ENCODE data around the gene IL1R2.
A peak's percentile ranks its signal among the peaks of the same experiment; 100 is the strongest.

The IL1R2 gene

DNA sequence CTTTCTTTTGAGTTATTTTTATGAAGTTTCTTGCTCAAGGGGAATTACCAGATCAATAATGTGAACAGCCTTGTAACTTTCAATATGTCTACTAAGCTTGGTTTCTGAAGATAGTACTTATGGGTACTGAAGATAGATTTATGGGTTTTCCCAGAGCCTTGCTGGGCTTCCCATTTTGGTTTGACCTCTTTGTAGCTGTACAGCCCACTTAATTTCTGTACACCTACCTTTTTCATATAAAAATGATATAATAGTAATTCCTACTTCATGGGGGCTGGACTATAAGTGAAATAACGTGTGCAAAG, 22.2 kb downstream of the IL1R2 start:
- no peak overlapping the region for H3K27ac ChIP-seq
- DNase-seq (ENCODE audit: low read depth, low spot score), result no peak

DNA sequence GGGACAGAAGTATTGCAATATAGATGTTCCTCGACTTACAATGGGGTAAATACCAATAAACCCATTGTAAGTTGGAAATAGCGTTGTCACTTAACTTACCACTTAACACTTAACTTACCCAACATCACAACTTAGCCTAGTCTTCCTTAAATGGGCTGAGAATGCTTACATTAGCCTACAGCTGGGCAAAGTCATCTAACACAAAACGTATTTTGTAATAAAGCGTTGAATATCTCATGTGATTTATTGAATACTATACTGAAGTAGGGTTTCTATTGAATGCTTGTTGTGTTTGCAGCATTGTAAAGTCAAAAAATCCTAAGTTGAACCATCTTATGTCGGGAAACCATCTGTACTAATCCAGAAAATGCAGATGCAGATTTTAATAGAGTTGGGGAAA, 23.6 kb downstream of the IL1R2 start:
- no peak overlapping the region for H3K27ac ChIP-seq
- DNase-seq (ENCODE audit: low read depth, low spot score), result no peak

DNA sequence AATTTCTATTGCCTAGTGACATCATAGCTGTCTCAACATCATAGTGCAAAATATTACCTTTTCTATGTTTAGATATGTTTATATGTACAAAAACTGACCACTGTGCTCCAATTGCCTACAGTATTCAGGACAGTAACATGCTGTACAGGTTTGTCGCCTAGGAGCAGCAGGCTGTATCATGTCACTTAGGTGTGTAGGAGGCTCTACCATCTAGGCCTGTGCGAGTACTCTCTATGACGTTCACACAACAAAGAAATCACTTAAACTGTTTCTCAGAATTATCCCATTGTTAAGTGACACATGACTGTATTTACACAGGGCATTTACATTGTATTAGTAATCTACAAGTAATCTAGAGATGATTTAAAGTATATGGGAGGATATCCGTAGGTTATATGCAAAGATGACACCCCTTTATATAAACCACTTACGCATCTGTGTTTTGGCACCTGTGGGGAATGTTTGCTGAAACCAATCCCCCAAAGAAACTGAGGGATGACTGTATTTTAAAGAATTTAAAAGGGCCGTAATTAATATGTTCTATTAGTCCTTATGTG, 24.7 kb downstream of the IL1R2 start:
- DNase-seq (ENCODE audit: low read depth, low spot score), result no peak
- H3K27ac ChIP-seq, result peak overlapping the region; percentile 79

- DNase-seq (ENCODE audit: low read depth, low spot score), result no peak
- H3K27ac ChIP-seq, result no peak overlapping the region
Observed at GRCh38 chr2:102018823-102019445, 27.2 kb downstream of the IL1R2 start.

- H3K27ac ChIP-seq, result no peak overlapping the region
- no peak for DNase-seq (ENCODE audit: low read depth, low spot score)
Observed at GRCh38 chr2:102020596-102021170, 28.9 kb downstream of the IL1R2 start.

DNA sequence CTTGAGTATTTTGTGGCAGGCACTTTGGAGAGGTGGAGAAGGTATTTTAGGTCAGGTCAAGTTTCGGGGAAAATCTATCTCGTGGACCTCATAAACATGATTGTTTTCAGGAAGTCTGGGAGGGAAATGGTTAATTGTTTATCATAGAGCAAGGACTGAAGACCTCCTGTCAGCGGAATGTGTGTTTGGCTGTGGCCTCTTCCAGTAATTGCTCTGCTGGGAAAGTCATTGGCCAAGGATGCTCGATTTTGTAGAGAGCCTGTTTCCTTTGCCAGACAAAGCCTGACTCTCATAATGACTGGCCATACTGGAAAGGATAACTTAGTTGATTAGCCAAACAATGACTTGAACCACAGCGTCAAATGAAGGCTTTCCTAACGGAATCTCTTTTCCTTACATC, 30.0 kb downstream of the IL1R2 start:
- no peak overlapping the region for H3K27ac ChIP-seq
- DNase-seq (ENCODE audit: low read depth, low spot score), result no peak

GRCh38 chr2:102022884-102023539, 31.3 kb downstream of the IL1R2 start:
- no peak for DNase-seq (ENCODE audit: low read depth, low spot score)
- no peak overlapping the region for H3K27ac ChIP-seq

GRCh38 chr2:102024410-102024809, 32.6 kb downstream of the IL1R2 start:
- no peak overlapping the region for H3K27ac ChIP-seq
- no peak for DNase-seq (ENCODE audit: low read depth, low spot score)

DNA sequence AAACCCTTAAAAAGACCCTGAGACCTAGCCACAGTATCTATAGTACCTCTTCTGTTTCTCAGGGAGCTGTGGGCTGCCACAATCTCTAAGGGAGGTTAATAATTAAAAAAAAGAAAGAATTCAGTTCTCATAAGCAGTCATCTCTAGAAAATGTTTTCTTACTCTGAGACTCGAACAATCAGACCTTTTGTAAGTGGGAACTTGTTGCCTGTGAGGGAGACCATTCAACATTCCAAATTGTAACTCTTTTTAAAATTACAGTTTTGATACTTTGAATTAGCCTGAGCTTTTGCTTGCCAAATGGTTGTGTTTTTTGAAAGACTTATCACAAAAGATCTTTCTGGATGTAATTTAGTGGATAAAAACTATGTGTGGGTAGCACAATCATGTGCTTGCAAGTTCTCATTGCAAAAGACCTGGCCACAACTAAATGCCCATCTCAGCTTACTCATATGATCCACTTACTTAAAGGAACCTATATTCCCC, 33.3 kb downstream of the IL1R2 start:
- no peak for DNase-seq (ENCODE audit: low read depth, low spot score)
- H3K27ac ChIP-seq, result no peak overlapping the region

- no peak for DNase-seq (ENCODE audit: low read depth, low spot score)
- H3K27ac ChIP-seq, result no peak overlapping the region
Observed at GRCh38 chr2:102025583-102026267, 34.0 kb downstream of the IL1R2 start.

- no peak for DNase-seq (ENCODE audit: low read depth, low spot score)
- H3K27ac ChIP-seq, result peak overlapping the region; percentile 25
Observed at GRCh38 chr2:102027036-102027980, 35.5 kb downstream of the IL1R2 start.

- H3K27ac ChIP-seq, result no peak overlapping the region
- no peak for DNase-seq (ENCODE audit: low read depth, low spot score)
Observed at GRCh38 chr2:102028470-102028869, 36.7 kb downstream of the IL1R2 start.

DNA sequence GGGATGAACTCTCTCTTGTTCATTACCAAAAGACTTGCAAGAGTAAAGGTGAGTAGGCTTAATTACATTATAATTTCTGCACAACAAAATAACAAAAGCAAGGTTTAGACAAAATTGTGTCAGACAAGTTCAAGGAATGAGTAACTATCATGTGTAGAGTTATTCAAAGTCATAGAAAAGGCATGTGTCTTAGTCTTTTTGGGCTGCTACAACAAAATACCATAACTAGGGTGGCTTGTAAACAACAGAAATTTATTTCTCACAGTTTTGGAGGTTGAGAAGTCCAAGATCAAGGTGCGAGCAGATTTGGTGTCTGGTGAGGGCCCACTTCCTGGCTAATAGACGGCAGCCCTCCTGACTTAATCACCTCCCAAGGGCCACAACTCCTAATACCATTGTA, 37.6 kb downstream of the IL1R2 start:
- H3K27ac ChIP-seq, result no peak overlapping the region
- no peak for DNase-seq (ENCODE audit: low read depth, low spot score)

- H3K27ac ChIP-seq, result no peak overlapping the region
- DNase-seq (ENCODE audit: low read depth, low spot score), result no peak
Observed at GRCh38 chr2:102029952-102030351, 38.2 kb downstream of the IL1R2 start.

DNA sequence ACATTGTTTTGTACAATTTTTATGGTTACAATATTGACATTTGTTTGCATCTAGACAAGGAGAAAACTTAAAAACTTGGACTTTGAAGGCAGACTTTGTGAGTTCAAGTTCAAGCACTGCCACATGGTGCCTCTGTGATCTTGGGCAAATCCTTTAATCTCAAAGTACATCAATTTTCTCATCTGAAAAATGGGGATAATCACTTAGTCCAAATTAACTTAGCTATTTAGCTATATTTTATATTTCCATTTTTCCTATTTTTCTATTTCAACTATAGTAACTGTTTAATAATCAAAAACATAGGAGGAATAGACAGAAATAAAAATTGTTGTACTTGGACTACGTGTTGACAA, 38.7 kb downstream of the IL1R2 start:
- H3K27ac ChIP-seq, result no peak overlapping the region

DNA sequence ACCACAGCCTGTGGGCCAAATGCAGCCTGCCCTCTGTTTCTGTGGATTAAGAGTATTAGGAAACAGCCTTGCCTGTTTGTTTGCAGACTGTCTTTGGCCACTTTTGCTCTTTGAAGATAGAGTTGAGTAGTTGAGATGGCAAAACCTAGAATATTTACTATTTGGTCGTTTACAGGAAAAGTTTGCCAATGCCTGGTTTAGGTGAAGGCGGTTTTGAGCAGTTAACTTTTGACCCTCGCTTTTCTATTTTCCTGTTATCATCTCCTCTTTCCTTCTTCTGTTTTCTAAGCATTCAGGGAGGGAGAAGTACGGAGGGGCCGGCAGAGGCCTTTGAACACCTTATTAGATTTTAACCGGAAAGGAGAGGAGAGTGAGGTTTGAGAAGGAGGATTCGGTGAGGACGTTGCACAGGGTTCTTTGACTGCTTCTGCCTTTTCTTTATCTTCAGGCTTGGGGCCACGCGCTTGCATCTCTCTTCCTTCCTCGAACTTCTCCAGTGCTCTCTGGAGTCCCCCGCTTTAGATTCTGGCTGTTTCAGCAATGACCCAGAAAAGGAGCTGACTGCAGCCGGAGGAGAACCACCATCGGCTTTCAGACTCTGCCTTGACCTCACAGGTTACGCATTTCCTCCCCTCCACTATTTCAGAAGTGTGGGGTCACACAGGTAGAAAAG, 39.2 kb downstream of the IL1R2 start:
- H3K27ac ChIP-seq, result no peak overlapping the region
- DNase-seq (ENCODE audit: low read depth, low spot score), result no peak

More for the DNA sequence above, 38.7 kb downstream of the IL1R2 start:
- DNase-seq (ENCODE audit: low read depth, low spot score), result no peak

GRCh38 chr2:102032368-102033030, 40.7 kb downstream of the IL1R2 start:
- DNase-seq (ENCODE audit: low read depth, low spot score), result no peak
- no peak overlapping the region for H3K27ac ChIP-seq

- H3K27ac ChIP-seq, result no peak overlapping the region
- peak; percentile 37 for DNase-seq (ENCODE audit: low read depth, low spot score)
Observed at GRCh38 chr2:102033031-102033749, 41.4 kb downstream of the IL1R2 start.
